GM21529 (cell line): Measurements from ENCODE around the gene CD59.
"Not testable (repeated sequence)": the region's sequence is repeated elsewhere in the genome, so short reads cannot be mapped to it uniquely, and the experiment has no call there.

Experiments
- ATAC-seq: cut with Tn5 transposase; IDR thresholded peaks from one replicate; pipeline ENCODE4 v1.9.1; 2021; ENCODE audit not compliant: unreplicated experiment

The CD59 gene

DNA sequence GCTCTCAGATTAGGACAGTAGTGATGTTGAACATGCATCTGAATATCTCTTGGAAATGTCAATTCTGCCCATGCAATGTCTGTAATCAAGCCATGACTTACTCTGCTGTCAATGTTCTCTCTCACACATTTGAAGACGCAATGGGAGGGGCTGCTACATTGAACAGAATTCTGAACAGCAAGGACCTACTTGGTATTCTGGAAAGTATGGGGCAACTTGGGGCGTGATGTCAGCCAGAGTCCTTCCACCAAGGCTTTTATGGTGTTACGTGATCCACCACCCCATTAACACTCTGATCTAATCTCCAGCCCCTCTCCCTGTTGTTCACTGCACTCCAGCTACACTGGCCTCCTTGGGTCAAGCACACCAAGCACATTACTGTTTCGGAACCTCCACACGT lies 7.1 kb upstream of the CD59 start:
- ATAC-seq, result no peak

DNA sequence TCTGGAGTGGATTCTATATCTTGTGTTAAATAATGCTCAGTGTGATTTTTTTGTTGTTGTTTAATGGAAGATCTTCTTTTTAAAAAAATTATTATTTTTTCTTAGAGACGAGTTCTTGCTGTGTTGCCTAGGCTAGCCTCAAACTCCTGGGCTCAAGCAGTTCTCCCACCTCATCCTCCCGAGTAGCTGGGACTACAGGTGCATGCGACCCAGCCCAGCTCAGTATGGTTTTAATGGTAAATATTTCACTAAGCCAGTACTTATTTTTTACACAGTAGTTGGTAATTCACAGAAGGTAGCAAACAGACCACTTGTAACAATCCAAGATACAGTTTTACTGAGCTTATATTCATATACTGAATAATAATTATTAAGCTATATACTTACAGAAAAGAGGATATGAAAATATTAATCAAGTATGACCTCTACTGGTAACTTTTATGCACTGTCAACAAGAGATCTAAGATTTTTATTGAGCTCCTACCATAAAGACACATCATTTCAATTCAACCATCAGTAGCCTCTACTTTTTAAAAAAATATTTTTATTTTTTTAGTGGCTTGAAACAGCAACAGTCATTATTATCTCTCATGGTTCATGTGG lies 6.1 kb upstream of the CD59 start:
- ATAC-seq, result peak; percentile 61

DNA sequence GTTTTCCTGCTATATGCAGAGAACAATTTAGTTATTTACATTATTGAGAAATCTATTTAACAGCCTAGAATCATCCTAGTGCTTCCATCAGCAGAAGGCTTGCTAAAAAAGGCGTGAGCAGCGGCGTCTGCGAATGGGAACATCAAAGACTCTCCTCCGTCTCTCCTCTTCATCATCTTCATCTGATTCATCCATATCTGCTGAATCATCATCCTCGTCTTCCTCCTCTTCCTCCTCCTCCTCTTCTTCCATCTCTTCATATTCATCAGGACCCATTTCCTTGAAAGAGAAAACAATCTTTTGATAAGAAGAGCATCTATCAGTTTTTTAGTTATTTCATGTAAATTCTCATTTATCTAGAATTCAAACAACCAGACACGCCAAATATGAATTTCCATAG lies 5.6 kb upstream of the CD59 start:
- ATAC-seq, result no peak

DNA sequence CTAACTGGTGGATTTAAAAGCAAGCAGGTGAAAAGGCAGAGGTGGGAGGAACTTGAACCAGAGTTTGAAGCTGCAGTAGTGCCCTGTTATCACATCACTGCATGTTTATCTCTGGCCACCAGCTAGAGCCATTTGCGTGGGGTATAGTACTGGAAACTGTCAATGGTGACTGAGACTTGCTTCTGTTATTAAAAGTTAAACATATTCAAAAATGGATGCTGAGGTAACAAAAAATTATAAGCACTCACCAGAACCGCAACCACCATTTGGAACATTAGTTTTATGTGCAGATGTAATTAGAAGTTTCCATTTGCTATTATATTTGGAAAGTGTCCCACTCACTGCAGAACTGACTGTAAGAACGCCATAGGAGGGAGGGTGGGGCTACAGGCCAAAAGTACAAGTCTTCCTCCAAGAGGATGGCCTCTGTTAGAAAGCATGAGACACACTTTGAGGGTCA lies 1.2 kb upstream of the CD59 start:
- ATAC-seq, result no peak

DNA sequence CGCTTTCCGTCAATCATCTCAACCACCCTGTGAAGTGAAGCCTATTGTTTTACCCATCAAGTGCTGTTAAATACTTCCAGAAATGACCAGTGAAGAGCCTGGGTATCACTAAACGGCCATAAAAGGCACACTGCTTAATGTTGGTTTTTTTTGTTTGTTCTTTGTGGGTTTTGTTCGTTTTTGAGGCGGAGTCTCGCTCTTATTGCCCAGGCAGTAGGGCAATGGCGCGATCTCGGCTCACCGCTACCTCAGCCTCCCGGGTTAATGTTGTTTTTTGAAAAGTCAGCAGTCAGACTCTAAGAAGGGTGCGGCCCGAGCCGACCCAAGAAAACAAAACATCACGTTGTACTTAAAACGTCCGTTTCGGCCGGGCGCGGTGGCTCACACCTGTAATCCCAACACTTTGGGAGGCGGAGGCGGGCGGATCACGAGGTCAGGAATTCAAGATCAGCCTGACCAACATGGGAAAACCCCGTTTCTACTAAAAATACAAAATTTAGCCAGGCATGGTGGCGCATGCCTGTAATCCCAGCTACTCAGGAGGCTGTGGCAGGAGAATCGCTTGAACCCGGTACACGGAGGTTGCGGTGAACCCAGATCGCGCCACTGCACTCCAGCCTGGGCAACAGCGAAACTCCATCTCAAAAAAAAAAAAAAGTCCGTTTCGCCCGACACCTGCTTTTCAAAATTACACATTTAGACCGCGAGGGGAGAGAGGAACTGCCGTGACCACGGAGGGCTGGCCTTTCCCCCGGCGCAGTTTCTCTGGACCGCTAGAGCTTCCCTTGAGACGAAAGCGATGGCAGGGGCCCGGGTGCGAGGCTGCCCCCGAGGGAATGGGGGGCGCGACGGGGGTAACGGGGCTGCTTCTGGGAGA lies 714 bp downstream of the CD59 start:
- ATAC-seq, result peak; percentile 63

DNA sequence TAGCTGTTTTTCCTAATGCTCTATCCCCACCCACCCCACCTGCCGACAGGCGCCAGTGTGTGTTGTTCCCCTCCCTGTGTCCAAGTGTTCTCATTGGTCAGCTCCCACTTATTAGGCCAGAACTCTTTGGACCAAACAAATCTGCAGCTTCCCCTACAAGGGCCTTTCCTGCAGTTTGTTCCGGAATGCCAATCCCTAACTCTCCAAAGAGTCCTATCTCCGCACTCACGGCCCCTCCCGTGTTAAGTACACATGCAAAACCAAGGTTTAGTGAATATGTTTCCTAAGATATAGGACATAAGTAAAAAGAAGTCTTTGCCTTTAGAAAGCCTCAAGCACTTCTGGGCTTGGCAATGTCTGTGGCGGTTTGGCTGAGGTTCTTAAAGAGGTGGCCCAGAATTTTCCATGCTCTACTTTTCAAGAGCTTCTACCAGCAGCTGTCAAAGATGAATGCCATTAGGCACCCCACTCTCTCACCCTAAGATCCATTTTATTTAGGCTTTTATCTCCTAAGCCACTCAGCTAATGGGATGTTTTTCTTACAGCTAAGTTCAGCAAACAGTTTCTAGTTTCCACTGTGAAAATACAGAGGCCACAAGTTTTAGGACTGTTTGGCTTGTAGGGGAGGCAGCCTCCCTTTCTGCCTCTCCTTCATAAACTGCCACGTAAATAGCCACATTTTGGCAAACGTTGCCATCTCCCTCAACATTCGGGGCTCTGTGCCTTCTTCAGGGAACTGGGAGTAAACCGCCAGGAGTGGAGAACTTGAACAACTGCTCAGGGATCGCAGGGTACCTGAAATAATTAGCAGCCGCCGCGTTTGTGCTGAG lies 1.6 kb downstream of the CD59 start:
- ATAC-seq, result no peak

DNA sequence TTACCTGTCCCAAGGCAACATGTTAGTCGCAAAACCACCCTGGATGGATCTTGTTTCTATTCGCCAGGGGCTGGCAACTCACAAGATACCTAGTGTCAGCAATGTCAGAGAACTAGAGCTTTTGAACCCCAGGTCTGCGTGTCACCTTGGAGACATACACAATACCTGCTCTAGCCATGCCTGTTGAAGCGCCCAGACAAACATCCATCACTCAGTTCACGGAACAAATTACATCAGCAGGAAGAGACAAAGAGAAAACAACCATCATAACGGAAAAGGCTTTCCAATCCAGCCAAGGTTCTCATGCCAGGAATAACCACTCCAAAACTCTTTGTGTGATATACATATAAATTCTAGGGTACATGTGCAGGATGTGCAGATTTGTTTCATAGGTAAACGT lies 2.2 kb downstream of the CD59 start:
- no peak for ATAC-seq

DNA sequence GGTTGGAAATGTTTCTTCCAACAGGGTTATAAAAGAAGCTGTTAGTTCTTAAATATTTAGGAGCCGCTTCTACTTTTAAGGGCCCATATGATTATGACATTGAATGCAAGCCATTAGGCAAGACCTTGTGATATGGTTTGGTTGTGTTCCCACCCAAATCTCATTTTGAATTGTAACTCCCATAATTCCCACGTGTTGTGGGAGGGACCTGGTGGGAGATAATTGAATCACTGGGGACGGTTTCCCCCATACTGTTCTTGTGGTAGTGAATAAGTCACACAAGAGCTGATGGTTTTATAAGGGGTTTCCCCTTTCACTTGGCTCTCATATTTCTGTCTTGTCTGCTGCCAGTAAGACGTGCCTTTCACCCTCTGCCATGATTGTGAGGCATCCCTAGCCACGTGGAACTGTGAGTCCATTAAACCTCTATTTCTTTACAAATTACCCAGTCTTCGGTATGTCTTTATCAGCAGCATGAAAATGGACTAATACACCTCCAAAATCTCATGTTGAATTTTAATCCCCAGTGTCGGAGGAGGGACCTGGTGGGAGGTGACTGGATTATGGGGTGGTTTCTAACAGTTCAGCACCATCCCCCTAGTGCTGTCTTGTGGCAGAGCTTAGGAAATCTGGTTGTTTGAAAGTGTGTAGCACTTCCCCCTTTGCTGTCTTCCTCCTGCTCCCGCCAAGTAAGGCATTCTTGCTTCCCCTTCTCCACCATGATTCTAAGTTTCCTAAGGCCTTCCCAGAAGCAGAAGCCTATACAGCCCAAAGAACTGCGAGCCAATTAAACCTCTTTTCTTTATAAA lies 4.3 kb downstream of the CD59 start:
- ATAC-seq, result peak; percentile 22

DNA sequence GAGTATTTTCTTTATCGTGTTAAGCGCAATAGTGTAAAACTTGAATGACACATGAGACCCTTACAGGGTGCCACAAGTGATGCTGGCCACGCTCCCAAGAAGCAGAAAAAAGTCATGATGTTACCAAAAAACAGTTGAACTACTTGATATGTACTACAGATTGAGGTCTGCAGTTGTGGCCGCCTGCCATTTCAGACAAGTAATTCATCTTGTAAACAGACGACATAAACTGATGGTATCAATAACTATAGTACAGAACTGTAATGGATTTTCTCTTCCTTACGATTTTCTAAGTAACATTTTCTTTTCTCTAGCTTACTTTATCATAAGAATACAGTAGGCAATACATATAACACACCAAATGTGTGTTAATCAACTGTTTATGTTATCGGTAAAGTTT lies 5.5 kb downstream of the CD59 start:
- ATAC-seq, result no peak

DNA sequence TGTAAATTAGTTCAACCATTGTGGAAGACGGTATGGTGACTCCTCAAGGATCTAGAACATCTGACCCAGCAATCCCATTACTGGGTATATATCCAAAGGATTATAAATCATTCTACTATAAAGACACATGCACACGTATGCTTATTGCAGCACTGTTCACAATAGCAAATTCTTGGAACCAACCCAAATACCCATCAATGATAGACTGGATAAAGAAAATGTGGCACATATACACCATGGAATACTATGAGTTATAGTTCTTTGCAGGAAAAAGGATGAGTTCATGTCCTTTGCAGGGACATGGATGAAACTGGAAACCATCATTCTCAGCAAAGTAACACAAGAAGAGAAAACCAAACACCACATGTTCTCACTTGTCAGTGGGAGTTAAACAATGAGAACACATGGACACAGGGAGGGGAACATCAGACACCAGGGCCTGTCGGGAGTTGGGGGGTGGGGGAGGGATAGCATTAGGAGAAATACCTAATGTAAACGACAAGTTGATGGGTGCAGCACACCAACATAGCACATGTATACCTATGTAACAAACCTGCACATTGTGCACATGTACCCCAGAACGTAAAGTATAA lies 7.1 kb downstream of the CD59 start:
- not testable (repeated sequence) for ATAC-seq

DNA sequence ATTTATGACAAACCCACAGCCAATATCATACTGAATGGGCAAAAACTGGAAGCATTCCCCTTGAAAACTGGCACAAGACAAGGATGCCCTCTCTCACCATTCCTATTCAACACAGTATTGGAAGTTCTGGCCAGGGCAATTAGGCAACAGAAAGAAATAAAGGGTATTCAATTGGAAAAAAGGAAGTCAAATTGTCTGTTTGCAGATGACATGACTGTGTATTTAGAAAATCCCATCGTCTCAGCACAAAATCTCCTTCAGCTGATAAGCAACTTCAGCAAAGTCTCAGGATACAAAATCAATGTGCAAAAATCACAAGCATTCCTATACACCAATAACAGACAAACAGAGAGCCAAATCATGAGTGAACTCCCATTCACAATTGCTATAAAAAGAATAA lies 8.7 kb downstream of the CD59 start:
- ATAC-seq, result not testable (repeated sequence)

DNA sequence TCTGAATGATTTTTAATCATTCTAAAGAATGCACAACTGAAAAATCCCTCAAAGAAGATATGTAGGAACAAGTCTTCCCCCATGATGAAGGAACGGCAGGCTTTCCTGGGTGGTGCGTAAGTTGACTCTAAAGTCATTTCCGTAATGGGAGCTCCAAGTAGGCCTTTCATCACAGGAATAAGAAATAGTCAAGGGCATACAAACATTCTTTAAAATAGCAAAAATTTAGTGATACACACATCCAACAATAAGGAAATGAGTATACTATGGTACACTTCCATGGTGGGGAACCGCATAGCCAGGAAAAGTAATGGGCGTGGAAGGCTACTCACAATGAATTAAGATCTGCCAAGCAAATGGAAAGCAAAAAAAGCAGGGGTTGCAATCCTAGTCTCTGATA lies 10.7 kb downstream of the CD59 start:
- no peak for ATAC-seq

DNA sequence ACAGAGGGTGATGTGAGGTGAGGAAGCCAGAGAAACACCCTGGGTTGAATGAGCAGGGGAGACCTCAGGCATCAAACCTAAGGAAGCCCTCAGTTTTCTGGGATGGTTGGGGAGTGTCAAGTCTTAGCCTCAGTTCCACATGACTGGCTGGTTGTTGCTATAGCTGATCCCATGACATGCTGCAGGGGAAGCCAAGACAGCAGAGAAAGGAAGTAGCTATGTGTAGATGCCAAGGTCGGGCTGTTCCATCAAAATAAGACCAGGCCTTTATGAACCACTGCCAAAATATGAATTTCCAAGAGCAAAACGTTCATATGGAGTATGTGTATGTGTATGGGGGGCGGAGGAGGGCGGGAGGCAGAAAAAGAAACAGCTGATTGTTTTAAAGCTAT lies 11.6 kb downstream of the CD59 start:
- ATAC-seq, result no peak

DNA sequence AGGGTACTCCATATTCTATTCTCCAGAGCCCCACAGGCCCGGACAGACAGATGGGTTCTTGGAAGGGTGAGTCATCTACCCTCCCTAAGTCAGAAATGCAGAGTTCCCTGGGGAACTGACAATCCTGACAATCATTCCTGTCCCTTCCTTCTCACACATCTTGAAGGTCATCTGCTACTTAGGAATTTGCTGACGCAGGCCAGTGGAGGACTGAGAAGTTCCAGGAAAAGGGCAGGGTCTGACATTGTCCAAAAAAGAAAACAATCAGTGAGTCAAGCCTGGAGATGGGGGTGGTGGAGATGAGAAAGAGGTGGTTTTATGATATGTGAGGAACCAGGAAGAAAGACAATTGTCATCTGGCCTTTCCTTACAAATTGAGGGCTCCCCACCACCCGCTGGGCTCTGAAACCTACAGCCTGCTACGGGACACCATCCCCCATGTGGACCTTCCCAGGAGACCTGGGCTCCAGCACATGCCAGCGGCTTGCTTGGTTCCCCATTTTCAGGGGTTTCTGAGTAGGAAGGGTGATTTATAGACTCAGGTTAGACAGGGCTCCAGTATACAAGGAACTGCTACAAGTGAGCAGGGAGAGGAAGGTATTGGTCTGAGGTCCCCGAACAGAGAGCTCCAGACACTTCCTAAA lies 12.9 kb downstream of the CD59 start:
- ATAC-seq, result peak; percentile 27

DNA sequence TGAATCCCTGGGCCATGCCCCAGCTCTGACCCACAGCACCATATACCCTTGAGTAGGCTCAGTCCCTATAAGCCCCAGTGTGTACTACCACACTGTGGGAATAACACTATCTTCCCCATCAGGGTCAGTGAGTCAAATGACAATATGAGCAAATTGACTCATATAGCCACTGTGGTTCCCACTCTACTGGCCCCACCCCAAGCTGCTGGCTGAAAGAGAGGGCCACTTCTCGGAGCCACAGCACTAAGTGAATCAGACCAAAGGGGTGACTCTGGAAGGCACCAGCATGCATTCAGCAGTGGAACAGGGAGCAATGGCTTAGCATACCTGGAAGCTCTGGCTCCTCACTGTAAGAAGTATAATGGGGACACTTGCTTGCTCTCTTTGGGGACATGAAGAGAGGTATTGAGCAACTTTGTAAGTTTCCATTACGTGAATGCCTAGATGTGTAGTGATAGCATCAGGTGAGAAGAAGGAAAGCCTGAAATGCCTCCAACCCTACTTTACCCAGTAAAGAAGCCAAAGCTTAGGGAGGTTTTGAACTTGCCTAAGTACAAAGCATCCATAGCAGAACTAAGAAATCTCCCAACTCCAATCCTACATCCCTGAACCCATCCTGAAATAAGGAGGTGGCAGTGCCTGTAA lies 13.5 kb downstream of the CD59 start:
- ATAC-seq, result peak; percentile 84

DNA sequence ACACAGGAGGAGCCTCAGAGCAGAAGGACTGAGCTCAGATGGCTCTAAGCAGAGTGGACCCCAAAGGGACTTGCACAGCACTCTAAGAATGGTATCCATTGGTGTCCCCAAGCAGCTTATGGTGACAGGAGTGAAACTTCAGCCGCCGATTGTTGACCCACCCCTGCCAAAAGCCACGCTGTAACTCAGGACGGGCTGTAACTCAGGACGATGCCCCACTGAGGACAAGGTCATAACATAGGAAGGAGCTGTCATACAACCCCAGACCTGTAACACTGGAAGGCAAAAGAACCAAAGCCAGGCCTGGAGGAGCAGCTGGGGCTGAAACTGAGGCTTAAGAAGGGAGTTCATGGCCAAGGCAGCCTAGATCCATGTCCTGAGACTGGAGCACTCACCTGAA lies 14.2 kb downstream of the CD59 start:
- ATAC-seq, result no peak

DNA sequence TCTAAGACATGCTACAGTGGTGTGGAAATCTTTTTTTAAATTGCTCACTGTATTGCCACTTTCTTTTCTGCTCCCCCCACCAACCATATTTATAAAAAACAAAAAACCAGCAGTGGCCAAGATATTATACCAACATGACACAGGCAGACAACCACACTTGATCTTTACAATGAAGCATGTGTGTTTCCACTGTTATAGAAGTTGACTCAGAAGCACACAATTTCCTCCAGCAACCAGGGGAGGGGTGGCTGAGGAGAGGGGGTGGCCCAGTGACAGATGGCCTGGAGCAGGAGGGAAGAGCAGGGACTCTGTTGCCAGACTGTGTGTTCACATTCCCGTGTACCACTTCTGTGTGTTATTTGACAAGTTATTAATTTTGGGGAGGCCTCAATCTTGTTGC lies 14.8 kb downstream of the CD59 start:
- no peak for ATAC-seq

DNA sequence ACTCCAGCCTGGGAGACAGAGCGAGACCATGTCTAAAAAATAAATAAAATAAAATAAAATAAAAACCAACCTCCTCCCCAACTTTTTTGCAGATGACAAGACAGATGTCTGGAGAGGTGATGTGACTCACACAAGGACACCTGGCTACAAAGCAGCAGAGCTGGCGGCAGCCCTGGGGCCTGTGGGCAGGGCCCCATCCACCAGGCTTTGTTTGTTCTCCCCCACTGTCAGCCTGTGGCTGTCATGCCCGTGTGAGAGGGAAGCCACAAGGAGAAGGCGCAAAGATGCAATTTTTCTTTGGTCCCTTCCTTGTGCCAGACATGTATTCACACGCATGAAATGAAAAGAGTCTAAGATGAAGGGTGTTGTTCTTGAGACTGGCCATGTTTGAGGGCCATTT lies 16.6 kb downstream of the CD59 start:
- ATAC-seq, result no peak

DNA sequence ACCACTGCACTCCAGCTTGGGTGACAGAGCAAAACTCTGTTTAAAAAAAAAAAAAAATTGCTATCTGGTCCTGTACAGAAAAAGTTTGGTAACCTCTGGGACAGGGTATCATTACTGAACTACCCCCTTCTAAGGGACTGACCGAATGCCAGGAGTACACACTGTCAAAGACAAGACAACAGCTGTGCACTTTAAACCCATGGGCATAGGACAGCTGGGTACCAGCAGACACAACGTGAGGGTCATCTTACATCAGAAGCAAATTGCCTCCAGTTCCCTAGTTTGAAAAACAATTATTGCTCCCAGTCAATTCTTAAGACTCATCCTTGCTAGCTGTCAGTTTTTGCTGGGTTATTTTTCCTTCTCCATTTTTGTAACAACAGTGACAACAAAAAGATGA lies 17.8 kb downstream of the CD59 start:
- ATAC-seq, result no peak

DNA sequence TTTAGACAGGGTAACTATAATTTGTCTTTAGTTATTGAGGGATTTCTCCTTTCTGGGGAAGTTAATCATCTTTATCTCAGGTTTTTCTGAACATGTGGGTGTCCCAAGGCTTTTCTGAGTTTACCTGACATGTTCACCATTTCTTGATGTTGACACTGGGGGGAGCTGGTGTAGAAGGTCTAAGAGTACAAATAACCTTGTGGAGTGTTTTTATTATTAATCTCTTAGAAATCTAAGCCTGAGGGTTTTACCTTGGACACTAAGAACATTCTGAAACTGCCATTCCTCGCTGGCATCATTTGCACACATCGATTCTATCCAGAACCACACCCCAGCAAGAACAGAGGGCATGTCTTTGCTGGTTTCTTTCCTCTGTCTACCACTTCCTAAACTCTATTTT lies 20.0 kb downstream of the CD59 start:
- no peak for ATAC-seq
